Urinary bladder (tissue), 4 donors: Measurements from ENCODE around the gene ATP1A3. TPM values are rescaled to one million over a fixed set of nuclear protein-coding genes. Genes with fewer than 3 reads are reported as not detected.
A peak's percentile ranks its signal among the peaks of the same experiment; 100 is the strongest.

Source experiments
- DNase-seq: peaks from one replicate; pipeline ENCODE4 v3.0.0-alpha.2; 2015; ENCODE audit errors: extremely low spot score
- H3K27ac ChIP-seq: one replicate; pipeline ENCODE4 v1.5.1; 2013; ENCODE audit warnings: low read depth, mild to moderate bottlenecking, moderate library complexity
- H3K36me3 ChIP-seq: one replicate; pipeline ENCODE4 v1.6.1; 2013; ENCODE audit warnings: mild to moderate bottlenecking, moderate library complexity; ENCODE audit not compliant: insufficient read depth
- H3K4me1 ChIP-seq: one replicate; pipeline ENCODE4 v1.6.1; 2013; ENCODE audit warnings: mild to moderate bottlenecking, moderate library complexity; ENCODE audit not compliant: insufficient read depth
- H3K4me3 ChIP-seq: one replicate; pipeline ENCODE4 v1.5.1; 2013; ENCODE audit warnings: low read depth, low read length
- WGBS: extraction: QIAGEN DNeasy Blood & Tissue Kit; methylation state at CpG from one replicate; pipeline ENCODE4 v1.1.7; 2013; 5-methylcytosine and 5-hydroxymethylcytosine counted together
- polyA plus RNA-seq: library from polyadenylated mRNA; stranded (reverse); fragments of 200-250 nt; gene quantifications from one replicate; pipeline ENCODE4 v1.2.3, GENCODE V29; 2013
- total RNA-seq: library from RNA; depleted of rRNA; stranded (reverse); fragments of >200 nt; gene quantifications from one replicate; pipeline ENCODE4 v1.2.3, GENCODE V29; 2014
- donor health status: healthy with polysubstance abuse.
- donor health status: healthy.

The ATP1A3 gene
- total and polyA plus RNA-seq, 2 donors: 0.37 to 0.77 TPM

DNA sequence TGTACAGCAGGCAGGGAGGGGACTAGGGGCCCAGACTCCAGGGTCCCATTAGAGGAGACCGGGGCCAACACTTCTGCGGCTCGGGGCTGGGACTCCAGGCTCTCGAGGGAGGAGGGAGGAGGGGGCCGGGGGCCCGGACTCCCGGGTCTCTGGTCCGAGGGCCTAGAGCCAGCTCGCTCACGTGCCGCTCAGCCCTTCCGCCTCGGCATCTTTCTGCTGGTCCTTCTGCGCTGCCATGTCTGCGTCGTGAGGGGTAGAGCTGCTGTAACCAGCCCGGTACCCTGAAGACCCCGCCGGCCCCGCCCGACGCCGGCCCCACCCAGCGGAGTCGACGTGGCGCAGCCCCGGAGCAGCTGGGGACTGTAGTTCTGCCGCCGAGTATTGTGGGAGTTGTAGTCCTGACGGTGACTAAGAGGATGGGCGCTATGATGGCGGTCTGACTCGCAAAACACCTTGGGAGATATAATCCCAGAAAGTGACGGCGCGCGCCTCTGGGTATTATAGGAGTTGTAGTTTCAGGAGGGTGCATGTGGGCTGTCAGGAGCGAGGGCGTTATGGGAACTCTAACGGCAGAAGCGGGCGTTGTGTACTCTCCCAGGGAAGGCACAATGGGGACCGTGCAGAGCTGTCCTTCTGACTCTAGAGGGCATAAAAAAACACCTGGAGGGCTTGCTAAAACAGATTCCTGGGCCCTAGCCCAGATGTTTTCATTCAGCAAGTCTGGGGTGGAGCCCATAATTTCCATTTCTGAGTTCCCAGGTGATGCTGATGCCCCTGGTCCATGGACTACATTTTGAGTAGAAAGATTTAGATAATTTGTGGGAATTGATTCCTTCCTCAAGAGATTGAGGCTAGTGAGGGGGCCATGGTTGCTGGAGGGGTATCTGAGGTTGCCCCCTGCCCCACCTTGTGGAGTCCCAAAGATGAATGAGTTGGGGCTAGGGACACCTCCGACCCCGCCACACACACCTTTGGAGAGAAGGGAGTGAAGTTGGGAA, 34.7 kb downstream of the ATP1A3 start, which contains the start of gene RABAC1:
Gene RABAC1, minus strand, starts transcription at position 266 of the 998 bp plus-strand sequence. Its CDS starts 29 bp downstream, at position 237.
- peak within 1 kb of the TSS; percentile 92 for H3K27ac ChIP-seq
- DNase-seq: peak; percentile 90
- peak within 1 kb of the TSS; percentile 88 for H3K4me3 ChIP-seq
- no peaks in the 10 kb centered on the region for H3K36me3 ChIP-seq
- 5% methylated on average over 46 of the region's 46 CpGs for WGBS
- H3K4me1 ChIP-seq: no peaks in the 10 kb centered on the region

DNA sequence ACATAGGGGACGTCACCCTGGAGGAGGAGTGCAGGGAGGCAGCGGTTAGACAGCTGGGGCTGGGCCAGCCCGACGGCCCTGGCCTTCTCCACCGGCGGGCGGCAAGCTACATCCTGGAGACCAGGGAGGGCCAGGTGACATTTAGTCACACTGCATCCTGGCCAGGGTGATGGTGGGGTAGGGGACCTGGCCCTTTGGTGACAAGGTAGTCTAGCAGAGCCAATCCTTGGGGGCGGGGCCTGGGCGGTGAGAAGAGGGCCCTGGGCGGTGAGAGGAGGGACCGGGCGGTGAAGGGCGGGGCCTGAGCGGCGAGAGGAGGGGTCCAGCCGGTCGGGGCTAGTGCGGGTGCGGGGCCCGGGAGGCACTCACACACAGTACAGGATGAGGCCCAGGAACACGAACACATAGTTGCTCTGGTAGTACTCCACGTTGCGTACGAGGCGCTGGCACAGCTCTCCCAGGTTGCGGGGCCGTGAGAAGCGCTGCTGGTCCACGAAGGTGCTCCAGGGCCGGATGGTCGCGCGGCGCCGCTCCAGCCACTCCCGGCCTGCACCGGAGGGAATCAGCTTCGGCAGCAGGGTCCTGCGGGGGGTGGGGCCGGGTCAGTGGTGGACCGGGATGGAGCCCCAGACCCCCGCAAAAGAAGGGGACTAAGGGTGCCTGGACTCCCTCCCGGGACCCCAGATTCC, 35.5 kb downstream of the ATP1A3 start:
- Histone ChIP-seq H3K36me3 (no peaks in the 10 kb centered on the region), H3K4me1 (no peaks in the 10 kb centered on the region), H3K27ac (peak overlapping the region; percentile 92), H3K4me3 (peak overlapping the region; percentile 88)
- WGBS: 2% methylated on average over 43 of the region's 43 CpGs
- no peak for DNase-seq

DNA sequence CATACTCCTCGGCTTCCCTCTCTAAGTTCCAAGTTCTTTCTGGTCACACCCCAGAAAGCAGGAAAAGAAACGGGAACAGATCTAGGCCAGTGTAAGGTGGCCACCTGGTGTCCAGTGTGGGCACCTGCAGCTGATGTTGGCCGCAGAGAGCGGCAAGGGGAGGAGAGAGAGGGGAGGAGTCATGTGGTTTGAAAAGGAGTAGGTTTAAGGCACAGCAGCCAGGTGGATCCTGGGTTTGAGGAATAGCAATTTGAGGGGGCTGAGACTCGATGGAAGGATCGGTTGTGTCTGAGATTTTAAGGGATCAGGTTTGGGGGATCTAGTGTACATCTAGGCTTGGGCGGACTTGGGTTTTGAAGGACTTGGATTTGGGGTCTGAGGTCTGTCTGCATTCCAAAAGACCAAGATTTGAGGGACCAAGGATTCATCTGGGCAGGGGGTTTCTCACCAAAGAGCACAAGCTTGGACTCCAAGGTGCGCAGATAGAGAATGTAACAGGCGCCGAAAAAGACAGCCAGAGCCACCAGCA, 36.1 kb downstream of the ATP1A3 start:
- Histone ChIP-seq H3K4me3 (peak overlapping the region; percentile 88), H3K36me3 (no peaks in the 10 kb centered on the region), H3K4me1 (no peaks in the 10 kb centered on the region), H3K27ac (no peak overlapping the region)
- 15% methylated on average over 10 of the region's 10 CpGs for WGBS
- DNase-seq: no peak

DNA sequence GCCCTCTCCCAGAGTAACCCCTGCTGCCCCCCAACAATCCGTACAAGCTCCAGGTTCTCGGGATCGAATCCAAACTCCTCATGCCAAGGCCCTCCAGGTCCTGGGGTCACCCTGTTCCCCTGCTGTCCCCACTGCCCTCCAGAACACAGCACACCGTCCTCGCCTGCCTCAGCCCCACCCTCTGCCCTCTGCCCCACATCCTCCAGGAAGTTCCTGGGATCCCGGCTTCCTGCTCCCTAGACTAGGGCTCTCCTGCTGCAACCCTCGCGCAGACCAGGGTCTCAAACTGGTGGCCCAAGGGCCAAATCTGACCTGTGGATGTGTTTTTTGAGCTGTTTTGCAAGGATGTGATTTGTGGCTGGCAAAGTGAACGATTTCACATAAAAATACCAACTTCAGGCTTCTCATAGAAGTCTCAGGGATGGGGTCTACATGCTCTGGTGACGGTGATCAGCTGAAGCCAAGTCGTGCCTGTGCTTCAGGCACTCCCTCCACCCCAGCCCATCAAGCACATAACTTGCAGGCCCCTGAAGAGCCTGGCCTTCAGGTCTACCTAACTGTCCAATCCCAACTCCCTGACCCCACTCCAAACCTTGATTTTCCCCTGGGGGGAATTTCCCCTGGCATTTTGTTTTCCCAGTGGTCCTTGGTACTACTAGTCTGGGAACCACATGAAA, 36.7 kb downstream of the ATP1A3 start:
- no peak overlapping the region for H3K4me3 ChIP-seq
- H3K36me3 ChIP-seq: no peaks in the 10 kb centered on the region
- 80% methylated on average over 11 of the region's 11 CpGs for WGBS
- no peak for DNase-seq
- H3K4me1 ChIP-seq: no peaks in the 10 kb centered on the region
- no peak overlapping the region for H3K27ac ChIP-seq

DNA sequence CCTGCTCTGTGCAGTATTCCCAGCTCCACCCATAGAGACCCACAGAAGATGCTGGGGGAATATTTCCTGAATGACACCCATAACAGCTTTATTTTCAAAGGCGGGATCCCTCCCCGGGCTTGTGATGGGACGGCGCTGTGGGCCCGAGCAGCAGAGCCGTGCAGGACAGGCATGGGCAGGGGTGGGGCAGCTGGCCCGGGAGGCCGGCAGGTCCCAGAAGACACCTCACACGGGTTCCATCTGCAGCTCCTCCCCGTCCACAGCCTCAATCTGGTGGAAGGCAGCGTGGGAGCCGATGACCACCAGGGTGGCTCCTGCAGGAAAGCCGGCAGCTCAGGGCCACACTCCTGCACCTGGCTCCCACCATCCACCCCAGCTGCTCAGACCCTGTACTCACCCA, 37.4 kb downstream of the ATP1A3 start:
- no peak for DNase-seq

DNA sequence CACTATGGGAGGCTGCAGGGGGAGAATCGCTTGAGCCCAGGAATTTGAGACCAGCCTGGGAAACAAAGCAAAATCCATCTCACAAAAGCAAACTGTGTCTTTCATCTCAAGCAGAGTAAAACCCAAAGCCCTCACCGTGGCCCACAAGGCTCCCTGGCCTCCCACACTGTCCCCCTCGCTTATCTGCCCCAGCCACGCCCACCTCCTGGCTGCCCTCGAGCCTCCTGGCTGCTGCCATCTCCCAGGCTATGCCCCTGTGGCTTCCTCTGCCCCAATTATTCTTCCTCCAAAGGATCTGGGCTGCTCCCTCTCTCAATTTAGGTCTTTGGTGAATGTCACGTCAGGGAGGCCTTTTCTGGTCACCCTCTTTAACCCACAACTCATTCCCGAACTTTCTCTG, 38.5 kb downstream of the ATP1A3 start:
- Histone ChIP-seq H3K4me3 (no peak overlapping the region), H3K36me3 (no peaks in the 10 kb centered on the region), H3K27ac (no peak overlapping the region), H3K4me1 (no peaks in the 10 kb centered on the region)
- WGBS: 70% methylated on average over 7 of the region's 7 CpGs
- no peak for DNase-seq

More for the DNA sequence above, 37.4 kb downstream of the ATP1A3 start:
- Histone ChIP-seq H3K27ac (no peak overlapping the region), H3K4me3 (no peak overlapping the region), H3K36me3 (no peaks in the 10 kb centered on the region), H3K4me1 (no peaks in the 10 kb centered on the region)
- WGBS: 86% methylated on average over 13 of the region's 13 CpGs

DNA sequence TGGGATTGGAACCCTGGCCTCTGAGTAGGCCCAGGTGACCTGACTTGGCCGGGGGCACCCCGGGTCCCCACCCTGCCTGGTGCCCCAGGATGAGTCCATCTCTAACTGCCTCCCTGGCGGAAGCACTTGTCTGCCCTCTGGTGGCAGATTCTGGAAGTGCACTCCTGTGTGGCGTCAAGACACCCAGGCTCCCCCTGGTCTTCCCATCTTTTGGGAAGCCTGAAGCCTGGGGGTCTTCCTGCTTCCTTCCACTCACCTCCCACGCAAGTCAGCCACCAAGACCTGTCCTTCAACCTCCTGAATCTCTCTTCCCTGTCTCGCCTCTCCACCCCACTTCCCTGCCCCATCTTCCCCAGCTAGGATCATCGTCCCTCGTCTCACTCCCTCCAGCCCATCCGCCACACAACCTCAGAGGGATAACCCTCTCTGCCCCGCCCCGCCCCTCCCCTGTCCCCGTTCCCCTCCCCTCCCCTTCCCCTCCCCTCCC, 42.3 kb downstream of the ATP1A3 start:
- WGBS: 2% methylated on average over 12 of the region's 12 CpGs
- no peak for DNase-seq
- H3K4me3 ChIP-seq: no peak overlapping the region
- no peak overlapping the region for H3K27ac ChIP-seq
- H3K36me3 ChIP-seq: no peaks in the 10 kb centered on the region
- no peaks in the 10 kb centered on the region for H3K4me1 ChIP-seq

DNA sequence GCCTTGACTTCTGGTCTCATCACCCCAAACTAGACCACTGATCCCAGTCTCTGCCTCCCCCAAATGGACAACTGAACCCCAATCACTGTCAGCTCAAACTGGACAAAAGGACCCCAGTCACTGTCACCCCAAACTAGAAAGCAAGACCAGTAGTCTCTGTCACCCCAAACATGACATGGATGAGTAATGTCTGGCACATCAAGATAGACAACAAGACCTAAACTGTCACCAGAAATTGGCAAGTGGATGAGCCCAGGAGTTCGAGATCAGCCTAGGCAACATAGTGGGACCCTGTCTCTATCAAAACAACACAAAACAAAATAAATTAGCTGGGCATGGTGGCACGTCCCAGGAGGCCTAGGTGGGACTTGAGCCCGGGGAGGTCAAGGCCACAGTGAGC, 46.9 kb downstream of the ATP1A3 start:
- Histone ChIP-seq H3K4me3 (no peak overlapping the region), H3K36me3 (no peaks in the 10 kb centered on the region), H3K27ac (no peak overlapping the region), H3K4me1 (no peaks in the 10 kb centered on the region)
- 92% methylated on average over 3 of the region's 3 CpGs for WGBS
- no peak for DNase-seq

DNA sequence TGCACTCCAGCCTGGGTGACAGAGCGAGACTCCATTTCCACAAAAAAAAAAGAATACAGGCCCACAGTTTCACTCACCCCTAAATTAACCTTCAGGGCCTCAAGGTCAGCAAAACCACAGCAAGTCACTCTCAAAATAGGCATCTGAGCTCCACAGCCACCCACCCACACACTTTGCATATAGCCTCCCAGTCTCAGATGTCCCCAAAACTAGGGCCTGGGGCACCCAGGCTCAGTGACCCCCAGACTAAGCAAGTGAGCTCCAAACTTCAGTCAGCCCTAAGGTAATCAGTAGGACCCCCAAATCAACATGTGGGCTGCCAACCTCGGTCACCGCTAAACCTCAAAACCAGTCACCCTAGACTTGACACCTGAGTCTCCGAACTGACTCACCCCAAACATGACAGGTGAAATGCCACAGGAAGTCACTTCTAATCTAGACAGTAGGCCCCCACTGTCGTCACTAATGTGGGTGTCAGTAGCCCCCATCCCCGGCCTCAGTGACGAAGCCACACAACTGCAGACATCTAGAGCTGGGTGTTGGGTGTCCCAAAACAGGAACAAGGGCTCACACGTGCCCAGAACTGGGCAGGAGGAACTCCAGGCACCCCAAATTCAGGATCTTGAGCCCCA, 48.8 kb downstream of the ATP1A3 start:
- Histone ChIP-seq H3K36me3 (no peaks in the 10 kb centered on the region), H3K27ac (no peak overlapping the region), H3K4me1 (peaks cover 1% of the 10 kb centered on the region), H3K4me3 (no peak overlapping the region)
- DNase-seq: no peak
- 84% methylated on average over 8 of the region's 8 CpGs for WGBS

DNA sequence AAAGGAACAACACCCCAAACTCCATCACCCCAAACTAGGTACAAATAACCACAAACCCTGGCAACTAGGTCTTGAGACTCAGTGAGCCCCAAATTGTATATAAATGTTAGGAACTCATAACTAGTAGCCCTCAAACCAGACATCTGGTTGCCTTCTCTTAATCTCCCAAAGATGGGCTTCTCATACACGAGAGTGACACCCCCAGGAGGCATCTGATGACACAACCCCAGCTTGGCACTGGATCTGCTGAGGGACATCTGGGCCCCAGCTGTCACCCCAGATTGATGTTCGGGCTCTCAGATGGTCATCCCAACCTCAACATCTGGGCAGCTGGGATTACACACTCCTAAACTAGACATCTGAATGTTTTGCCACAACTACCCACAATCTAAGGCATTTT, 49.7 kb downstream of the ATP1A3 start:
- 62% methylated on average over 2 of the region's 2 CpGs for WGBS
- no peak overlapping the region for H3K27ac ChIP-seq
- no peaks in the 10 kb centered on the region for H3K36me3 ChIP-seq

DNA sequence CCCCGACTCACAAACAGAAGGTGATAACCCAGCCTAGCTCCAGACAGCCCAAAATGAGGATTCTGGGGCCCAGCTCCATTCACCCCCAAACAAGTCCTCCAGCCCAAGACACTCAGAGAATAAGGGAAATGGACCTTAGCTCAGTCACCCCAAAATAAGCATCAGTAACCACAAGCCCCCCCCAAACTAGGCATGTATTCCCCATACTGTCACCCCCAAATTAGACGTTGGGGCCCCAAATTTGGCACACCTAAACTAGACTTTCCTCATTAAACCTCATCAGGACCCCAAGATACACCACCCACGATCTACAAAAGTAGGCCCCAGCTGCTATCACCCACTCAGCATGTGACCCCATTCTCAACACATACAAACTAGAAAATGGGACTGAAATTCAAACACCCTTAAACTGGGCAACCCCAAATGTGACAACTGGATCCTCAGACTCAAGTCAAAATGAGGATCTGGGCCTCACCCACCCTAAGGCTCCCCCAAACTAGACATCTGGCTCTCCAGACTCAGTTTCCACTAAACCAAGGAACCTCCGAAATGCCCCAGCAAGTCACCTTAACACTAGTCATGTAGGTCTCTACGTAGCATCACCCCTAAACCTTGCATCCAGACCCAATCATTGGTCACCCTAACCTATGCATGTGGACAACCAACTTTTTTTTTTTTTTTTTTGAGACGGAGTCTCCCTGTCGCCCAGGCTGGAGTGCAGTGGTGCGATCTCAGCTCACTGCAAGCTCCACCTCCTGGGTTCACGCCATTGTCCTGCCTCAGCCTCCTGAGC, 52.4 kb downstream of the ATP1A3 start:
- Histone ChIP-seq H3K4me1 (peaks cover 1% of the 10 kb centered on the region), H3K4me3 (no peak overlapping the region)

More for the DNA sequence above, 49.7 kb downstream of the ATP1A3 start:
- no peak overlapping the region for H3K4me3 ChIP-seq
- H3K4me1 ChIP-seq: peaks cover 1% of the 10 kb centered on the region
- no peak for DNase-seq

DNA sequence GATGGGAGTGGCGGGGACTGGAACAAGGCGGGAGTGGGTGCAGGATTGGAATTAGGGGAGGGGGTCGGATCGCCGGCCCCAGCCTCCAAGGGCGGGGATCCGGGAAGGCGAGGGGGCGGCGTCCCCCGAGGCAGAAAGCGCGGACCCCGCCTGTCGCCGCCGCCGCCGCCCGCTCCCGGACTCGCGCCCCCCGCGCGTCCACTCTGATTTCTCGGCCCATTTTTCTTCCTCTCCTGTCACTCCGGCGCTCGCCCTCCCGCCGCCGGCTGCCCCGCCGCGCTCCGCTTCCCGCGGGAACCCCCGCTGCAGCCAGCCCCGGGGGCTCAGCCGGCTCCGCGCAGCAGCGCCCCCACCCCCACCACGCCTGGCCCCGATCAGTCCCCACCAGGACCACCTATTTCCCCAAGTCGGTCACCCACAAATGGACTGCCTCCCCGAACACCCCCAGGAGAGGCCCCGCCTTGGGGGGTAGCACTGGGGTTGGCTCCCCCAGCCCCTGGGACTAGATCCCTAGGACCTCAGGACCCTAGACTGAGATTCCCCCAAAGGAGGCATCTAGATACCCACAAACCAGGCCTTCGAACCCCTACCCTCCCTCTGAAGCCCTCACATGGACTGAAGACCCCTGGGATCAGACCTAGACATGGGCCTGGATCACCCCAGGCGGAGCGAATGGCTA, 53.2 kb downstream of the ATP1A3 start:
- Histone ChIP-seq H3K4me1 (peaks cover 1% of the 10 kb centered on the region), H3K36me3 (no peaks in the 10 kb centered on the region), H3K27ac (no peak overlapping the region), H3K4me3 (peak overlapping the region; percentile 51)
- no peak for DNase-seq
- WGBS: 7% methylated on average over 53 of the region's 53 CpGs

More for the DNA sequence above, 52.4 kb downstream of the ATP1A3 start:
- H3K27ac ChIP-seq: no peak overlapping the region
- WGBS: 90% methylated on average over 9 of the region's 9 CpGs
- H3K36me3 ChIP-seq: no peaks in the 10 kb centered on the region
- no peak for DNase-seq
